Inferior parietal cortex (tissue), 1 donor: ENCODE data around the gene NXPH2.
"Not testable (repeated sequence)": the region's sequence is repeated elsewhere in the genome, so short reads cannot be mapped to it uniquely, and the experiment has no call there.

Experiments used
- DNase-seq: peaks from one replicate; pipeline ENCODE4 v3.0.0-alpha.2; 2016; ENCODE audit errors: extremely low spot score

The NXPH2 gene

GRCh38 chr2:138711812-138712211 lies 68.4 kb downstream of the NXPH2 start:
- no peak for DNase-seq

DNA sequence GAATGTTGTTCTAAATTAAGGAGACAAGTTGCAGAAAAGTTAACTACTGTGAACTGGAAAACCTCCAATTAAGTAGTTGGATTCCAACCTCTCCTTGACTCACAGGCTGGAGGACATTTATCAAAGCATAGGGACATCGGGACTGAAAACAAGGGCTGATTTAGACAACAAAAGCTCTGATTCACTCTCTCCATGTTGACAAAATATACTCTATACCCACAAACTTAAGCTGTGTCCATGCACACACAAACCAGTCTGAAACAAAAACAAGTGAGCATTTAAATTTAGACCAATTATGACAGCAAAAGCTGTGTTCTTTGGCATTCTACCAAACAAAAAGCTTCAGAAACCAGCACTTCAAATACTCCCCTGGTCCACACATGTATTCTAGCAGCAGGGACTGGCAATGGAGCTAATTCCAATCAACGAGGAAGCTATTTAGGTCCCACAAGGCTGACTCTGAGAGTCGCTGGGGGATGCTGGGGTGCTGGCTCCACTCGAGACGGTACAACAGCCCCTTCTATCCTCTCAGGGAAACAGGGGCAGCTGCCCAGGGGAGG lies 71.4 kb downstream of the NXPH2 start:
- DNase-seq, result peak; percentile 50

DNA sequence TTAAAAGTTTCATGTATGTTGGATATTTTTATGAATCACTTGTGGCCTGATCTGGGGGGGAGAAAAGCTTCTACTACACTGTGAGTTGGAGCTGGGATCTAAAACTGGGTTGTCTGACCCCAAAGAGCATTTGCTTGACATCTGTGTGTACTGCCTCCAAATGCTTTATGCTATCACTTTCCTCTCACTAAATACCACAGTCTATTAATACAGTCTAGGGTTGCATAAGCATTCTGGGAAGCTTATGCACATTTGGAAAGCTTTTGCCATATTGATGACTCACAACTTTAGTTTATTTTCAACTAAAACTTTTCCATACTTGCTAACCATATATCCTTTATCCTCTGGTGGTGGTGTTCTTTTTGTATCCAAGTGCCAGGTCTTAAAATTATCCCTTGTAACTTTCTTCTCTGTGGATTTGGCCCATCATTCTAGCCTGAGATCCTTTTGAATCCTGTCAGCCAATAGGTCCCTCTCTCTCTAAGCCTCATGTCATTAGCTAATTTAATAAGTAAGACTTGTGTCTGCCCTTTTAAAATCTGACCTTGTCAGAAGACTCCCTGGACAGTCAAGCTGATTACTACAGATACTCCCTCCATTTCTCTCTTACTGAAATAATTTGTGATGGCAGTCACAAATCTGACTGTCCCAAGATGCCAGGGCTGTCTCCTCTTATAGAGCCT lies 72.7 kb downstream of the NXPH2 start:
- peak; percentile 55 for DNase-seq

DNA sequence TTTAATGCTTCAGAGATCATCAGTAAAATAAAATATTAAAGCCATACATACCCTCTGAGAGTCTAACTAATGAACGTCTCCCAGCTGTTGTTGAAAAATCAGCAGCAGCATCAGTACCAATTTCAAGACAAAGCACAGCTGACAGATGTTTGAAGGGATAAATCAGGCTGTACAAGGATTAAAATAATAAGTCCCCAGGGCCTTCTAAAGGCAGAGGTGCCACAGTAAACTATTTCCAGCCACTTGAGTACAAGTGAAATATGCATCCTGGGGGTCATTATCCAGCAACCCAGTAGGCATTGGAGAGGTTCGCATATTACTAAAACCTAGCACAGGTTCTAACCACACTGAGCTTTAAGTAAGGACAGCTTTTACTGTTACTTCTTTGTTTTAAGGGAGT lies 76.9 kb downstream of the NXPH2 start:
- no peak for DNase-seq

DNA sequence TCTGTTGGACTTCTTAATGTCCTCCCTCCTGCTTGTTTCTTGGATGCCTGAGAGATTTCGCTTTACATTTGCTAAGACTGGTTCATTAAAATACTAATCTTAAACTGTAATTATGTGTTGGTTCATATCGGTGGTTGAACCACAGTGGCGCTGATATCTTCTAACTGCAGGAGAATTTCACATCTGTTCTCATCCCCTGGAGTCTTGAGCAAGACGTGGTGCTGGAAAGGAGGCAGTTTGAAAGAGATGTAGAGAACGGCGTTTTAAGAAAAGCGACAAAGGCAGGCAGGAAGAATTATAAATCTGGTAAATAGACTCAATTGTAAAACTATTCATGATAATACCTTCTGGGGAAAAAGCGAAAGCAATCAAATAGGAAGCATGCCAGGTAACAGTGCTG lies 79.5 kb downstream of the NXPH2 start:
- no peak for DNase-seq

DNA sequence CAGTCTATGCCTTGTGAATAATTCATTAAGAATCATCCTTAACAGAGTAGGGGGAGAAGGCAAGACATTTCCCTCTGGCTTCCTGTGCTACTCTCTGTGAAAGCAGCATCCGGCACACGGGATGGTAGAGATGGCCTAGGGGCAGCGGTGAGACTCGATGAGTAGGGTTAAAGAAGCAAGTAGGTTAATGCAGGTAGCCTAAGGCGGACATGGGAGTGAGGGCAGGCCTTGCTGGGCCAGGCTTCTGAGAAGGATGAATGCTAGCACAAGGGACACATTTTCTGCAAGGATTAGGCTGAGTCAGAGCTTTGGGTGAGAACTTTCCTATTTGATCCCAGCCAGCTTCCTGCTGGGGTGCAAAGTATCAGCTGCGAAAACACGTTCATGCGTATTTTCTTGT lies 80.8 kb downstream of the NXPH2 start:
- no peak for DNase-seq

DNA sequence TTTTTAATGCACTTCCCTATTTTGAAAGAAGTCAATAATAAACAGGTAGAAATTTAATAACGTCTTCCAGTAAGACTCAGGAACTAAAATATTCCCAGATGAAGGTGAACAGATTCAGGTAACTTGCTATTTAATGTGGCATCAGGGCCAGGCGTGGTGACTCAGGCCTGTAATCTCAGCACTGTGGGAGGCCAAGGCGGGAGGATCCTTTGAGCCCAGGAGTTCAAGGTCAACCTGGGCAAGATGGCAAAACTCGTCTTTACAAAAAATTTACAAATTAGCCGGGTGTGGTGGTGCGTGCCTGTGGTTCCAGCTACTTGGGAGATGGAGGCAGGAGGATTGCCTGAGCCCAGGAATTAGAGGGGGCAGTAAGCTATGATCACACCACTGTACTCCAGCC lies 81.8 kb downstream of the NXPH2 start:
- DNase-seq, result no peak

DNA sequence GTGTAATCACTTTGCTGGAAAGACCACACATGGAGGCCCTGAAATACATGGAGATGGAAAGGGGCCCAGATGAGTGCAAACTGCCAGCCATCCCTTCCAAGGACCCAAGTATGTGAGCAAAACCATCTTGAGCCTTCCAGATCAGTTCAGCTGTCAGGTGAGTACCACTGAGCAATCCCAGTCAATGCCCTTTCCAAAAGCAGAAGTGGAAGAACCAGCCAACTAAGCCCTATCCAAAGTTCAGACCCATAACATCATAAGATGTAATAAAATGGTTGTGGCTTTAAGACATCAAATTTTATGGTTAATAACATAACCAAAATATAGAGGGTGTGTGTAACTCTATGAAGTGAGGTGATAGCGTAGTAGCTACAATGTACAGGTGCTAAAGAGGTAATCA lies 88.5 kb downstream of the NXPH2 start:
- DNase-seq, result no peak

DNA sequence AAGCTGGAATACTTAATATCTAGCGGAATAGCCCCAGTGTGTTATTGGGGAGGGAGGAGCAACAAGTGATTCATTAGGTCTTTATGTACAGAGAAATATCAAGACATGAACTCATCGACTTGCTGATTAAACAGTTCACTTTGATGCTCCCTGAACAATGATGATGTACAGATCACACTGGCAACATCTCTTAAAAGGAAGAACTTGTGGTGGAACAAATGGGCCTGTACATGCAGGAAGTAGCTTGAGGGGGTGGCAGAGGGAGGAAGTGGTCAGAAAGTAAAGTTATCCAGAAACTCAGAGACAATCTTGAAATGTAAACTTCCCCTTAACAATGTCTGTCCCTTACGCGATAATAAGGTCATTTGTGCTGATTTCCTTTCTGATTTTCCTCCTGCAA lies 90.5 kb downstream of the NXPH2 start:
- DNase-seq, result no peak

GRCh38 chr2:138682163-138682562 lies 98.0 kb downstream of the NXPH2 start:
- no peak for DNase-seq

DNA sequence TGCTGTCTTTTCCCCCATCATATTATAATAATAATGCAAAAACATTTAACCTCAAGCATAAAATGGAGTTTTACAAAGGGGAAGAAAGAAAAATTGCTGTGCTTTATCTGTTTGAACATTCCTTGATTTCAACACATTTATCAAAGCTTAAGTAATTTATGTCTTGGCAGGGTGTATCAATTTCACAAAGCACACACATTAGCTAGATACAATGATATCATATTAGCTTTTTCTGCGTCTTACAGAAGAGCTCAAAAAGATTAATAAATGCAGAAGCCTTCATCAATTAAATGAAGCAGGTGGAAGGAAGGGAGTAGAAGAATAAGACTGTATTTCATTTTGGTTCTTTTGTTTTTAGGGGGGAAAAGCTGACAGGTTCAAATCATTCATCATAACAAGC lies 103.0 kb downstream of the NXPH2 start:
- DNase-seq, result no peak

DNA sequence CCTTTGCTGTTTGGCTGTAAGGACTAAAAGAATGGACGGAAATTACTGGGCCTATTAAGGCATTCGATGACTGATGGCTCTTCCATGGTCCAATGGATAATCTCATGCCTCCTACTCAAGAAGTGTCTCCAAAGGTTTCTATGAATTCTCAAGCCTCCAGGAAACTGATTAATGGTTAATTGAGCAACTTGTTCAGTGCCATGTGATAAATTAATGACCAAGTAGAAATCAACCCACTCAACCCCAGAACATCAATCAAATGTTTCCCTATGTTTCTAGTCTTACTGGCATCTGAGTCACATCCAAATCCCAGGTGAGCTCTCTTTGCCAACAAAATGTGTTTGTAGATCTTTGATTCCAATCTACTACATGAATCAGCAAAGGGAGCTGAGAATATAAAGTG lies 103.6 kb downstream of the NXPH2 start:
- no peak for DNase-seq

DNA sequence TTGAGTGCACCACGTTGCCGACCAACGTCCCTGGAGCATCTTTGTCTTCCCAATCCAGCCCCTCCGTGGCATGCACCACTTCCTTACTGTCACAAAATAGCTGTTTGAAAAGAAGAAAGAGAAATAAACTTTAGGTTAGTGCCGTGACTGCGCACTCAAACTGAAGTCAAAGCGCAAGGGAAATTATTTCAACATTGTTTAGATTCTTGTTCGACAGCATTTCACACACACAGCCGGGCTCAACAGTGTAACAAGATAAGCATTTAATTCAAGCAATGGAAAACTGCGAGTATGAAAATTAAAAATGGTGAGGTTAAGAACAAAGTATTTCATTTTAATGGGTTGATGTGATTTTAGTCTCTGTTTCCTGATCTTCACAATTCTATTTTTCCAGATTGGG lies 108.6 kb downstream of the NXPH2 start:
- DNase-seq, result no peak

GRCh38 chr2:138670734-138671133 lies 109.5 kb downstream of the NXPH2 start:
- no peak for DNase-seq

- no peak for DNase-seq
Observed at GRCh38 chr2:138665937-138666336, 114.3 kb downstream of the NXPH2 start.

- no peak for DNase-seq
Observed at GRCh38 chr2:138658187-138658894, 121.8 kb downstream of the NXPH2 start.

- DNase-seq, result no peak
Observed at GRCh38 chr2:138654146-138654545, 126.0 kb downstream of the NXPH2 start.

GRCh38 chr2:138652378-138652777 lies 127.8 kb downstream of the NXPH2 start:
- no peak for DNase-seq

DNA sequence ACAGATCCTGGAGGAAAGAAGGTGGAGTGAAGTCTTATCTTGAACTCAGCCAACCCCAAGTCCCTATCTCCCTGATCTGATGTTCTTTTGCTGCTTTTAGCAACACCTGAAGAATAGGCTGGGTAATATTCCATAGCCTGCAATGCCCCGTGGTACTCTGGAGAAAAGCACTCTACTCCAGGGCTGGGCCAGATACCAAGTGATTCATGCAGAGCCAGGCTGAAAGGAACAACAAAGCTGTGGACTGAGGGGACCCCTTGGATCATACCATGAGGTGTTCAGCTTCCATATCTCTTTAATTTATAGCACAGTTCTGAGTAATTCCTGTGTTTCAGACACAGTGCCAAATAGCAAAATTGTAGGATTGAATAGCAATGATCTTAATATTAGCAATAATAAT lies 130.6 kb downstream of the NXPH2 start:
- no peak for DNase-seq

DNA sequence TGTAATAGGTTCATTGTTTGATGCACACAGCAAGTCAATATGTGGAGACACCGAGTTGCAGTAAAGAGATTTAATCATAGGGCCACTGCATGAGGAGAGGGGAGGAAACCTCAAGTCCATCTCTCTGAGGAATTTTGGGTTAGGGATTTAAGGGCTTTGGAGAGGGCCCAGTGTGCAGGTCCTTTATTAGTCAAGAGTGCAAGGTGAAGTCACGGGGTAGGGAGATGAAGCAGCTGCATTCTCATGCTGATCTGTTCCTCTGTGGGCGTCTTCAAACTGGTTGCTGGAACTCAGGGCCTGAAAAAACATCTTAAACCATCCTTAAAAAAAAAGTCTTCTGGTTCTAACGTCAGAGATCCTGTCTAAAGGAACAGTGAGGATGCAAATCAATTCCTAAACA lies 131.6 kb downstream of the NXPH2 start:
- DNase-seq, result no peak

DNA sequence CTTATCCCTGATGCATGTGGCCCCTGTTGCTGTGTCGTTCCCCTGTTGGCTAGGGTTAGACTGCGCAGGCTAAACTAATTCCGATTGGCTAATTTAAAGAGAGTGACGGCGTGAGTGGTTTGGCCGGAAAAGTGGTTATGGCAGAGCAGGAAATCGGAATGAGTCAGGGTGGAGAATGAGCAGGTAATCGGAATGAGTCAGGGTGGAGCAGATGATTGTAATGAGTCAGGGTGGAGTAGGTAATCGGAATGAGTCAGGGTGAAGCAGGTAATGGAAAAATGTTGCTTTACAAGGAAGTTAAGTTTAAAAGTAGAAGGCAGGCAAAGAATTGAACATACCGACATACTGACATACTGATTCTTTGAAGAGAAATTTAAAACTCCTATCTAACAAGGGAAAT lies 135.4 kb downstream of the NXPH2 start:
- DNase-seq, result not testable (repeated sequence)

- DNase-seq, result no peak
Observed at GRCh38 chr2:138640921-138641676, 139.1 kb downstream of the NXPH2 start.

- DNase-seq, result no peak
Observed at GRCh38 chr2:138637686-138638085, 142.5 kb downstream of the NXPH2 start.
